Thyroid gland (tissue), 4 donors: ENCODE results near the gene ARNT2.

Experiments
- POLR2A ChIP-seq, 2 donors: fragments of 450-650 bp; IDR thresholded peaks; one replicate each; pipeline ENCODE4 v1.6.1; 2017; ENCODE audit warnings: antibody characterized with exemption in 2 of 2, mild to moderate bottlenecking in 2 of 2, moderate library complexity in 1 of 2
- TF ChIP-seq, protein P1 (sequence below), 6 experiments: fragments of 200-600 bp in 3 of 6; fragments of 450-650 bp in 3 of 6; sonication (generic) in 3 of 6; IDR thresholded peaks; one replicate each; pipeline ENCODE4 v1.5.1; 2016 to 2019; ENCODE audit warnings: antibody characterized with exemption in 6 of 6, mild to moderate bottlenecking in 2 of 6, inconsistent platforms in 1 of 6, moderate library complexity in 1 of 6

DNA sequence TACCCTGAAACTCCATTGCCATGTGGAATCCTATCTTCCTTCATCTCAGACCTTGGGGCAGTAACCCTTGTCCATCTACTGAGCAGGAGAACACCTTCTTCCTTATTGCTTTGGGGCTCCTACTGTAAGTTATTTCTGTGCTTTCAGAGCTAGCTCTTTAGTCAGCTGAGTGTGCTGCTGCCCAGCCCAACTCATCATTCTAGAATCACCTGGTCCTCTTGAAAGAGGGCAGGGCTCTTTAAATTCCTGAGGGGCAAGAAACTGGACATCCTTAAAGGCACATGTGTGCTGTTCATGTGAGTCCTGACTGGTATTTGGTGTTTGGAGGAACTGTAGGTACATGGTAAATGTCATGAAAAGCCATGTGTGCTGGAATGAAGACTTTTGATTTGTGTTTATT, 140.9 kb downstream of the ARNT2 start:
- TF ChIP-seq, protein P1, sequence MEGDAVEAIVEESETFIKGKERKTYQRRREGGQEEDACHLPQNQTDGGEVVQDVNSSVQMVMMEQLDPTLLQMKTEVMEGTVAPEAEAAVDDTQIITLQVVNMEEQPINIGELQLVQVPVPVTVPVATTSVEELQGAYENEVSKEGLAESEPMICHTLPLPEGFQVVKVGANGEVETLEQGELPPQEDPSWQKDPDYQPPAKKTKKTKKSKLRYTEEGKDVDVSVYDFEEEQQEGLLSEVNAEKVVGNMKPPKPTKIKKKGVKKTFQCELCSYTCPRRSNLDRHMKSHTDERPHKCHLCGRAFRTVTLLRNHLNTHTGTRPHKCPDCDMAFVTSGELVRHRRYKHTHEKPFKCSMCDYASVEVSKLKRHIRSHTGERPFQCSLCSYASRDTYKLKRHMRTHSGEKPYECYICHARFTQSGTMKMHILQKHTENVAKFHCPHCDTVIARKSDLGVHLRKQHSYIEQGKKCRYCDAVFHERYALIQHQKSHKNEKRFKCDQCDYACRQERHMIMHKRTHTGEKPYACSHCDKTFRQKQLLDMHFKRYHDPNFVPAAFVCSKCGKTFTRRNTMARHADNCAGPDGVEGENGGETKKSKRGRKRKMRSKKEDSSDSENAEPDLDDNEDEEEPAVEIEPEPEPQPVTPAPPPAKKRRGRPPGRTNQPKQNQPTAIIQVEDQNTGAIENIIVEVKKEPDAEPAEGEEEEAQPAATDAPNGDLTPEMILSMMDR (IDR thresholded peaks at IDR 0.05) = no peak
- no peak for TF ChIP-seq POLR2A (IDR thresholded peaks at IDR 0.05)
